K562 (cell line): ENCODE data around the gene PALM3. TPM values are rescaled to one million over a fixed set of nuclear protein-coding genes. Genes with fewer than 3 reads are reported as not detected.
A peak's percentile ranks its signal among the peaks of the same experiment; 100 is the strongest.

ENCODE experiments used
- ATAC-seq: fragments of 200-7000 bp; cut with Tn5 transposase; 3 replicates; pipeline ENCODE4 v1.9.1; 2020; ENCODE audit warnings: moderate library complexity
- BruUV-seq: library from RNA; stranded (reverse); fragments of 400-500 nt; replicated peaks from 2 replicates; lab custom pipeline; 2021; lab: Mats Ljungman, UMichigan
- CTCF ChIA-PET: fragments of 300-600 bp; formaldehyde crosslinking; extraction: SDS; loops from one replicate; lab custom pipeline; 2021; ENCODE audit warnings: low intra/inter-chr PET ratio; lab: Yijun Ruan, JAX
- POLR2A ChIA-PET: fragments of 300-600, 350-650 bp; sonication (Branson Sonifier 250); formaldehyde crosslinking; extraction: SDS; loops from one replicate; lab custom pipeline; 2021; ENCODE audit warnings: antibody characterized with exemption, inconsistent platforms; lab: Yijun Ruan, JAX
- DNase-seq, 4 experiments: peaks; one replicate each; pipeline versions ENCODE4 v3.0.0 to v3.0.0-alpha.2; 2011 to 2018; ENCODE audit warnings: low spot score in 3 of 4, mixed read lengths in 3 of 4; ENCODE audit errors: extremely low read depth in 1 of 4
- FAIRE-seq: peaks from 2 replicates; lab custom pipeline; 2011; peaks lifted over from hg19 to GRCh38; lab: Jason Lieb, UNC
- H2AFZ ChIP-seq: 2 replicates; pipeline ENCODE4 v1.6.0; 2011; ENCODE audit warnings: low read depth, low read length, control low read depth, inconsistent platforms
- H3K27ac ChIP-seq: fragments of 200-600 bp; 3 replicates; pipeline ENCODE4 v1.8.0; 2011; ENCODE audit warnings: low read depth, mild to moderate bottlenecking, control low read depth, inconsistent platforms, low read length, moderate library complexity, mixed read lengths; ENCODE audit errors: extremely low read depth
- H3K27me3 ChIP-seq, 2 experiments: fragments of 300-600 bp in 1 of 2; 2 replicates in 1 of 2; 3 replicates in 1 of 2; pipeline versions ENCODE4 v1.6.0 to v1.8.0; 2011; ENCODE audit warnings: inconsistent platforms in 2 of 2, low read length in 2 of 2, mild to moderate bottlenecking in 1 of 2, mixed read lengths in 1 of 2, moderate library complexity in 1 of 2; ENCODE audit not compliant: control insufficient read depth in 2 of 2, insufficient read depth in 2 of 2
- H3K36me3 ChIP-seq: fragments of 300-600 bp; 3 replicates; pipeline ENCODE4 v1.8.0; 2011; ENCODE audit warnings: mild to moderate bottlenecking, low read length, inconsistent platforms; ENCODE audit not compliant: control insufficient read depth, insufficient read depth
- H3K4me1 ChIP-seq, 2 experiments: fragments of 200-600 bp in 1 of 2; replicated peaks in 1 of 2; 2 replicates in 1 of 2; 3 replicates in 1 of 2; pipeline versions ENCODE4 v1.5.1 to v1.8.0; 2011; ENCODE audit warnings: inconsistent platforms in 2 of 2, low read length in 2 of 2, mild to moderate bottlenecking in 1 of 2, mixed read lengths in 1 of 2, moderate library complexity in 1 of 2; ENCODE audit not compliant: control insufficient read depth in 2 of 2, insufficient read depth in 2 of 2
- H3K4me2 ChIP-seq: 2 replicates; pipeline ENCODE4 v1.6.1; 2011; ENCODE audit warnings: low read length, control low read depth, inconsistent platforms, mixed read lengths; ENCODE audit not compliant: insufficient read depth
- H3K4me3 ChIP-seq: fragments of 200-600 bp; sonication (generic), shearing (Covaris generic); 2 replicates; pipeline ENCODE4 v1.5.1; 2016; ENCODE audit warnings: control low read depth, inconsistent platforms
- H3K79me2 ChIP-seq: fragments of 200-600 bp; 3 replicates; pipeline ENCODE4 v1.8.0; 2011; ENCODE audit warnings: low read length, inconsistent platforms; ENCODE audit not compliant: control insufficient read depth, insufficient read depth
- H3K9ac ChIP-seq, 2 experiments: 2 replicates each; pipeline versions ENCODE4 v1.6.0 to v1.6.1; 2011; ENCODE audit warnings: low read depth in 2 of 2, low read length in 2 of 2, control low read depth in 1 of 2, inconsistent platforms in 1 of 2, mild to moderate bottlenecking in 1 of 2, mixed read lengths in 1 of 2; ENCODE audit not compliant: insufficient read depth in 1 of 2
- H3K9me1 ChIP-seq: one replicate; pipeline ENCODE4 v1.6.0; 2011; ENCODE audit warnings: inconsistent platforms, mild to moderate bottlenecking, low read length, moderate library complexity; ENCODE audit not compliant: control insufficient read depth, insufficient read depth
- H3K9me3 ChIP-seq: replicated peaks from 2 replicates; pipeline ENCODE4 v1.5.1; 2011; ENCODE audit warnings: low read depth, low read length, inconsistent platforms; ENCODE audit not compliant: control insufficient read depth, insufficient read depth
- H4K20me1 ChIP-seq: replicated peaks from 2 replicates; pipeline ENCODE4 v1.6.1; 2011; ENCODE audit warnings: low read length, inconsistent platforms, mixed read lengths; ENCODE audit not compliant: control insufficient read depth, insufficient read depth
- GTF2A2 ChIP-seq: IDR thresholded peaks from 2 replicates; pipeline ENCODE4 v1.6.1; 2016; ENCODE audit warnings: mild to moderate bottlenecking, missing genetic modification characterization, missing compliant biosample characterization
- MED1 ChIP-seq: sonication (generic); formaldehyde crosslinking; IDR thresholded peaks from 2 replicates; pipeline ENCODE4 v1.8.1; 2023; ENCODE audit warnings: missing genetic modification reagents, borderline replicate concordance
- NUFIP1 ChIP-seq: fragments of 450-650 bp; IDR thresholded peaks from 2 replicates; pipeline ENCODE4 v1.6.1; 2018; ENCODE audit not compliant: partially characterized antibody
- SRSF9 ChIP-seq: fragments of 200-400 bp; formaldehyde crosslinking; IDR thresholded peaks from 2 replicates; pipeline ENCODE4 v1.6.1; 2017; ENCODE audit warnings: low read depth, low read length, borderline replicate concordance
- ZKSCAN8 ChIP-seq: fragments of 200-800 bp; sonication (Bioruptor generic); IDR thresholded peaks from 2 replicates; pipeline ENCODE4 v1.6.1; 2016; ENCODE audit warnings: missing genetic modification characterization, missing compliant biosample characterization
- ZNF165 ChIP-seq: fragments of 250-450 bp; sonication (Bioruptor Pico); IDR thresholded peaks from 2 replicates; pipeline ENCODE4 v1.4.0; 2020; ENCODE audit warnings: borderline replicate concordance
- WGBS: fragments of 100-300 bp; shearing (Covaris generic); methylation state at CpG from one replicate; pipeline ENCODE4 v1.1.6; 2016; ENCODE audit warnings: low coverage, mixed read lengths; ENCODE audit not compliant: insufficient coverage; ENCODE audit errors: missing lambda C conversion rate; 5-methylcytosine and 5-hydroxymethylcytosine counted together
- in situ Hi-C: fragments of 300-500 bp; cut with MboI; formaldehyde crosslinking; loops from 4 replicates; pipeline ENCODE4 v1.15.0; 2018; ENCODE audit warnings: inconsistent platforms, mixed read lengths
- intact Hi-C: fragments of 100-400 bp; cut with micrococcal nuclease; formaldehyde crosslinking; loops from 2 replicates; pipeline ENCODE4 v1.14.2; 2022
- polyA plus RNA-seq, 8 experiments: library from polyadenylated mRNA; depleted of rRNA in 4 of 8; stranded (reverse) in 5 of 8; unstranded in 3 of 8; fragments of >200 nt; fragmentation: Nextera tagmentation in 2 of 8; fragmentation: Illumina TruSeq in 1 of 8; extraction: Ambion mirVana in 2 of 8; extraction: Trizol in 1 of 8; gene quantifications; 2 replicates each; pipeline versions ENCODE4 v1.2.1 to v1.2.3, GENCODE V29; 2011 to 2014; ENCODE audit warnings: inconsistent platforms in 1 of 8, missing spikeins in 1 of 8
- total RNA-seq, 7 experiments: library from RNA; depleted of rRNA in 6 of 7; stranded (reverse); fragments of >200 nt in 6 of 7; fragmentation: Illumina TruSeq in 2 of 7; extraction: Trizol in 2 of 7; gene quantifications; 2 replicates each; pipeline versions ENCODE4 v1.2.1 to v1.2.3, GENCODE V29; 2011 to 2021; ENCODE audit warnings: low replicate concordance in 1 of 7
- TF ChIP-seq, protein P1 (sequence below): fragments of 450-650 bp; IDR thresholded peaks from 2 replicates; pipeline ENCODE4 v1.6.1; 2016; ENCODE audit warnings: low read depth, mild to moderate bottlenecking, moderate library complexity
- TF ChIP-seq, protein P2 (sequence below): sonication (generic); formaldehyde crosslinking; IDR thresholded peaks from 2 replicates; pipeline ENCODE4 v1.8.0; 2022; ENCODE audit warnings: mild to moderate bottlenecking, missing genetic modification reagents
- TF ChIP-seq, protein P3 (sequence below): sonication (generic); formaldehyde crosslinking; IDR thresholded peaks from 2 replicates; pipeline ENCODE4 v1.8.0; 2022; ENCODE audit warnings: missing genetic modification reagents, mild to moderate bottlenecking, moderate library complexity, borderline replicate concordance
- TF ChIP-seq, protein P4 (sequence below): sonication (generic); formaldehyde crosslinking; IDR thresholded peaks from 2 replicates; pipeline ENCODE4 v1.9.0; 2022; ENCODE audit warnings: mild to moderate bottlenecking, missing genetic modification reagents

The PALM3 gene
- total and polyA plus RNA-seq, 9 of the 15 experiments (the other 6 are each of a cell fraction or from before 2014, with no cell fraction given) = 0.07 to 9.3 (median 3.3) TPM

DNA sequence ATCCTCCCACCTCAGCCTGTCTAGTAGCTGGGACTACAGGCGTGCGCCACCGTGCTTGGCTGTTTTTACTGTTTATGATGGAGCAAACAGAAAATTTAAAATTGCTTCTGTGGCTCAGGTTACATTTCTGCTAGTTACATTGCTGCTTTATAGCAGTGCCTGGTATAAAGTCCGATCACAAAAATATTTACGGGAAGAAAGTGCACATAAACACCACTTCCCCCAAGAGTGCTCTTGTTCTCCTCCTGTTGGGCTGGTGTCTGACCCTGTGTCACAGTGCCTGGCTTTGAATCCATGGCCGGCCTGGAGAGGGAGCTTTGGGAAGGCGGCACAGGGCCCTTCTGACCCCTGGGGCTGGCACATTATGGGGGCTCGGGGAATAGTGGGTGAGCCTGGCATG lies 43.8 kb upstream of the PALM3 start:
- CTCF ChIA-PET = no interaction called here
- Histone ChIP-seq H3K9me1 (no peaks in the 10 kb centered on the region), H4K20me1 (no peaks in the 10 kb centered on the region), H3K27me3 (no peaks in the 10 kb centered on the region), H3K79me2 (no peaks in the 10 kb centered on the region), H3K4me1 (peaks cover 0 to 3% of the 10 kb centered on the region in 2 experiments; a peak in 2 of 5 replicates), H3K9me3 (no peaks in the 10 kb centered on the region), H3K36me3 (peaks cover 30% of the 10 kb centered on the region; the same call in 2 of the 3 replicates), H3K9ac (no peak overlapping the region)
- BruUV-seq = no TSS peak
- in situ Hi-C loops = no loop called here
- no peak for DNase-seq
- POLR2A ChIA-PET = no interaction called here
- TF ChIP-seq, protein P1, sequence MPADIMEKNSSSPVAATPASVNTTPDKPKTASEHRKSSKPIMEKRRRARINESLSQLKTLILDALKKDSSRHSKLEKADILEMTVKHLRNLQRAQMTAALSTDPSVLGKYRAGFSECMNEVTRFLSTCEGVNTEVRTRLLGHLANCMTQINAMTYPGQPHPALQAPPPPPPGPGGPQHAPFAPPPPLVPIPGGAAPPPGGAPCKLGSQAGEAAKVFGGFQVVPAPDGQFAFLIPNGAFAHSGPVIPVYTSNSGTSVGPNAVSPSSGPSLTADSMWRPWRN = no peak
- TF ChIP-seq ZNF165 = no peak
- TF ChIP-seq NUFIP1 = no peak
- no peak for TF ChIP-seq MED1 (CRISPR knock-in tag)
- TF ChIP-seq, all 486 proteins: peak for 0
- 87% methylated on average over 8 of the region's 8 CpGs for WGBS
- no peak for FAIRE-seq
- H3K4me3 ChIP-seq = no peak overlapping the region
- no peak overlapping the region for H3K27ac ChIP-seq
- no peak overlapping the region for H3K4me2 ChIP-seq
- no peak overlapping the region for H2AFZ ChIP-seq
- intact Hi-C loops = no loop called here
- ATAC-seq = no peak

GRCh38 chr19:14103310-14103709 lies 41.4 kb upstream of the PALM3 start:
- in situ Hi-C loops (no loop called here), intact Hi-C loops (no loop called here)
- ATAC-seq = peak; percentile 48; the same call in 2 of the 3 replicates
- DNase-seq = no peak
- no peak overlapping the region for H3K27ac ChIP-seq
- H3K4me2 ChIP-seq = no peak overlapping the region
- no peak overlapping the region for H3K4me3 ChIP-seq
- H3K9me3 ChIP-seq = no peaks in the 10 kb centered on the region
- FAIRE-seq = no peak
- TF ChIP-seq GTF2A2 (tag) = no peak
- no peak for TF ChIP-seq SRSF9
- no peak for TF ChIP-seq ZKSCAN8
- TF ChIP-seq, protein P2, sequence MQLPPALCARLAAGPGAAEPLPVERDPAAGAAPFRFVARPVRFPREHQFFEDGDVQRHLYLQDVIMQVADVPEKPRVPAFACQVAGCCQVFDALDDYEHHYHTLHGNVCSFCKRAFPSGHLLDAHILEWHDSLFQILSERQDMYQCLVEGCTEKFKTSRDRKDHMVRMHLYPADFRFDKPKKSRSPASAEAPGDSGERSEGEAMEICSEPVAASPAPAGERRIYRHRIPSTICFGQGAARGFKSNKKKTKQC = no peak
- TF ChIP-seq, protein P3, sequence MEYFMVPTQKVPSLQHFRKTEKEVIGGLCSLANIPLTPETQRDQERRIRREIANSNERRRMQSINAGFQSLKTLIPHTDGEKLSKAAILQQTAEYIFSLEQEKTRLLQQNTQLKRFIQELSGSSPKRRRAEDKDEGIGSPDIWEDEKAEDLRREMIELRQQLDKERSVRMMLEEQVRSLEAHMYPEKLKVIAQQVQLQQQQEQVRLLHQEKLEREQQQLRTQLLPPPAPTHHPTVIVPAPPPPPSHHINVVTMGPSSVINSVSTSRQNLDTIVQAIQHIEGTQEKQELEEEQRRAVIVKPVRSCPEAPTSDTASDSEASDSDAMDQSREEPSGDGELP (CRISPR knock-in tag) = 0 out of 2 replicates have a peak, but pooled peaks have one; percentile 35
- TF ChIP-seq, protein P4, sequence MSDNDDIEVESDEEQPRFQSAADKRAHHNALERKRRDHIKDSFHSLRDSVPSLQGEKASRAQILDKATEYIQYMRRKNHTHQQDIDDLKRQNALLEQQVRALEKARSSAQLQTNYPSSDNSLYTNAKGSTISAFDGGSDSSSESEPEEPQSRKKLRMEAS (CRISPR knock-in tag) = 0 out of 2 replicates have a peak, but pooled peaks have one; percentile 20
- TF ChIP-seq, all 486 proteins: peak for 2
- WGBS = 100% methylated on average over 1 of the region's 1 CpG
- BruUV-seq = no TSS peak
- Histone ChIP-seq H3K4me1 (peaks cover 0 to 3% of the 10 kb centered on the region in 2 experiments; a peak in 1 of 5 replicates), H3K36me3 (peaks cover 32% of the 10 kb centered on the region; the same call in 2 of the 3 replicates), H4K20me1 (no peaks in the 10 kb centered on the region), H3K79me2 (no peaks in the 10 kb centered on the region), H2AFZ (no peak overlapping the region), H3K9me1 (no peaks in the 10 kb centered on the region), H3K9ac (no peak overlapping the region), H3K27me3 (no peaks in the 10 kb centered on the region)
- CTCF ChIA-PET = no interaction called here
- POLR2A ChIA-PET = no interaction called here
